ENCODE measurements around the gene ABCC5. TPM values are rescaled to one million over a fixed set of nuclear protein-coding genes. Genes with fewer than 3 reads are reported as not detected.
A peak's percentile ranks its signal among the peaks of the same experiment; 100 is the strongest.
"Not testable (repeated sequence)": the region's sequence is repeated elsewhere in the genome, so short reads cannot be mapped to it uniquely, and the experiment has no call there.

ABCC5 gene
- total RNA-seq: 15.5 and 16.7 TPM in 2 replicates
- polyA plus RNA-seq (2012): 27.4 TPM

DNA sequence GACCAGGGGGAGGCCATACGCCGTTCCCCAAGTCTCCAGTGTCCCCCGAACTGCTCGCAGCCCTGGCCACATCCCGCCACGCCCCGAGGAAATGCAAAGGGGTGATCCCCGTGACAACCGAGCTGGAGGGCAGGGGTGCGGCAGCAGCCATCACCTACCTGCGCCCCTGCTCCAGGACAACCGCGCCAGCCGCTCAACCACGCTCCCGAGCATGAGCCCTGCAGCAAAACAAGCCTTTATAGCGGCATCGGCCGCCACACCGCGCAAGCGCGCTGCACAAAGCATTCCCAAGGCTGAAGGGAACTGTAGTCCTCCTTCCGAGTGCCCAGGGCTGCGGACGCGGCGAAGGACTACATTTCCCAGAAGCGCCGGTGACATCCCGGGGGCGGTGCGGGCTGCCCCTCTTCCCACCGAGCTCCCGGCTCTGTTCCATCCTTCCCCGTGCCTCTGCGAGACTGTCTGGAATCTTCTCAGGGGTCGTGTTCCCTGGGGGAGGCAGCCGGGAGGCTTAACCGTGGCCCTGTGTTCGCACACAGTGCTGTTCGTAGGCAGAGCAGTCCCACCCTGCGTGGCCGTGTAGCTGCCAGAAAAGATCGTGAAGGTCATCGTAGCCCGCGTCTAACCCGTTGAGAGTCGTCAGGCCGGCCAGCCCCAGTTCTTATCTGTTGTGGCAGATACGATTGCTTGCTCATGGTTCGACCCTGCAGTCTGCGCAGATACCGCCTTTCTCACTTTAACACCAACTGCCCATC, at the start of gene ABCC5:
Gene ABCC5 (minus strand): TSS at position 213 of the 752 bp plus-strand sequence. CDS start 3,492 bp downstream, outside the sequence.
- DNase-seq (ENCODE audit: low read depth): peak; percentile 96

DNA sequence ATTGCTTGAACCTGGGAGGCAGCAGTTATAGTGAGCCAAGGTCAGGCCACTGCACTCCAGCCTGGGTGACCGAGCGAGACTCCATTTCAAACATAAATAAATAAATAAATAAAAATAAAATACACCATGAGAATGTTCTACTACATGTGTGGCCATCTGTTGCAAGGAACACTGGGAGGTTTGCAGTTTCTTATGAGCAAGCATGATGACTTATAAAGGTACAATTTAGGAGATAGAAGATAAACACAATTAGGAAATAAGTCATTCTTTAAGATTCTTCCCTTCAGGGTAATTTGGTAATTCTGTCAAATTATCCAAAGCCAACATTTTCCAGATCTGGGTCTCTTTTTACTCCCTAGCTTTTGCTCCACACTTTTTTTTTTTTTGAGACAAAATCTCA, 48.5 kb upstream of the ABCC5 start:
- no peak for DNase-seq (ENCODE audit: low read depth)

DNA sequence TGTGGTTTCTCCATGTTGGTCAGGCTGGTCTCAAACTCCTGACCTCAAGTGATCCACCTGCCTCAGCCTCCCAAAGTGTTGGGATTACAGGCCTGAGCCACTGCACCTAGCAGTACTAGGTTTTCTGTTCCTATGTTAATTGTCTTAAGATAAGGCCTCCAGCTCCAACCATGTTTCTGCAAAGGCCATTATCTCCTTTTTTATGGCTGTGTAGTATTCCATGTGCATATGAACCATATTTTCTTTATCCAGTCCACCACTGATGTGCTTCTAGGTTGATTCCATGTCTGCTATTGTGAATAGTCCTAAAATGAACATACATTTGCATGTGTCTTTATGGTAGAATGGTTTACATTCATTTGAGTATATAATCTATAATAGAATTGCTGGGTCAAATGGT, 45.0 kb upstream of the ABCC5 start:
- DNase-seq (ENCODE audit: low read depth): no peak

DNA sequence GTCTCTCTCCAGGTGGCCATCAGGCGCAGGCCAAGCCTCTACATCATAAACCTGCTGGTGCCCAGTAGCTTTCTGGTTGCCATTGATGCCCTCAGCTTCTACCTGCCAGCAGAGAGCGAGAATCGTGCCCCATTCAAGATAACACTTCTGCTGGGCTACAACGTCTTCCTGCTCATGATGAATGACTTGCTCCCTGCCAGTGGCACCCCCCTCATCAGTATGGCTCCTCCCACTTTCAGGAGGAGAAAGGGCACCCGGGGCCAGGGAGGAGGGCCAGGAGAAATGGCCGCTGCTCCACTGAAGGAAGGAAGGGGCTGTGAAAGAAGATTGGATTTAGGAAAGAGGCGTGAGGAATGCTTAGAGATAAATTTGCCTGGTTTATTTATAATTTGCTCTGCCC, 41.7 kb upstream of the ABCC5 start:
- no peak for DNase-seq (ENCODE audit: low read depth)

DNA sequence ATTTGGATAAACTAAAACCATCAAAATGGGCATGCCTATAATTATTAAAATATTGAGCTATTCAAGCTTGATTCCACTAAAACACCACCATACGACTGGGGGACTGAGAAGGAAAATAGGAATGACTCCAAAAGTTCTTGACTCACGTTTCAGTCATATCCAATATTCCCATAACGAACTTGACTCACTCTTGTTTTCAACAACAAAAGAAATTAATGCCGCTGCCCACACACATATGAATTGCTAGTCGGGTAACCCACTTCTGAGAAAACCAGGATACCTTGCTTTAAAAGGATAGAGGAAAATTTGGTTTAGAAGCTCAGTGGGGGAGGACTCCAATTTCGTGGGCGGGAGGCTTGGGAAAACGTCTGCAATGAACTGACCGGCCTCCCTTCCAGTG, 40.3 kb upstream of the ABCC5 start:
- peak; percentile 25 for DNase-seq (ENCODE audit: low read depth)

- no peak for DNase-seq (ENCODE audit: low read depth)
Observed at GRCh38 chr3:184052767-184053166, 35.1 kb upstream of the ABCC5 start, which contains the start of gene HTR3C. HTR3C (plus strand) TSS chr3:184053047; CDS start chr3:184053081, 34 bp downstream.

GRCh38 chr3:184050217-184050847, 32.6 kb upstream of the ABCC5 start:
- DNase-seq (ENCODE audit: low read depth): no peak

- DNase-seq (ENCODE audit: low read depth): no peak
Observed at GRCh38 chr3:184045995-184046394, 28.3 kb upstream of the ABCC5 start.

GRCh38 chr3:184042617-184043016, 24.9 kb upstream of the ABCC5 start:
- DNase-seq (ENCODE audit: low read depth): no peak

- peak; percentile 73 for DNase-seq (ENCODE audit: low read depth)
Observed at GRCh38 chr3:184040010-184040409, 22.3 kb upstream of the ABCC5 start.

GRCh38 chr3:184039414-184039813, 21.7 kb upstream of the ABCC5 start:
- DNase-seq (ENCODE audit: low read depth): no peak

GRCh38 chr3:184038307-184038706, 20.6 kb upstream of the ABCC5 start:
- not testable (repeated sequence) for DNase-seq (ENCODE audit: low read depth)

DNA sequence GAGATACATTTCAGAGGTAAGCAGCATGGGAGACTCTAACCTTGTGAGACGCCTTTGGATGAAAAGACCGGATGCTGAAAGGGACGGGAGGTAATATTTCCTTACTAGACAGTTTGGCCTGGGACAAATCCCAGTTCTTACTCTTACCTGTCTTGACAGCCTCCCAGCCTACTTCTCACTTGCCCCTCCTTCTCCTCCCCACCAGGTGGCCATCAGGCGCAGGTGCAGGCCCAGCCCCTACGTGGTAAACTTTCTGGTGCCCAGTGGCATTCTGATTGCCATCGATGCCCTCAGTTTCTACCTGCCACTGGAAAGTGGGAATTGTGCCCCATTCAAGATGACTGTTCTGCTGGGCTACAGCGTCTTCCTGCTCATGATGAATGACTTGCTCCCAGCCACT, 20.1 kb upstream of the ABCC5 start:
- DNase-seq (ENCODE audit: low read depth): no peak

DNA sequence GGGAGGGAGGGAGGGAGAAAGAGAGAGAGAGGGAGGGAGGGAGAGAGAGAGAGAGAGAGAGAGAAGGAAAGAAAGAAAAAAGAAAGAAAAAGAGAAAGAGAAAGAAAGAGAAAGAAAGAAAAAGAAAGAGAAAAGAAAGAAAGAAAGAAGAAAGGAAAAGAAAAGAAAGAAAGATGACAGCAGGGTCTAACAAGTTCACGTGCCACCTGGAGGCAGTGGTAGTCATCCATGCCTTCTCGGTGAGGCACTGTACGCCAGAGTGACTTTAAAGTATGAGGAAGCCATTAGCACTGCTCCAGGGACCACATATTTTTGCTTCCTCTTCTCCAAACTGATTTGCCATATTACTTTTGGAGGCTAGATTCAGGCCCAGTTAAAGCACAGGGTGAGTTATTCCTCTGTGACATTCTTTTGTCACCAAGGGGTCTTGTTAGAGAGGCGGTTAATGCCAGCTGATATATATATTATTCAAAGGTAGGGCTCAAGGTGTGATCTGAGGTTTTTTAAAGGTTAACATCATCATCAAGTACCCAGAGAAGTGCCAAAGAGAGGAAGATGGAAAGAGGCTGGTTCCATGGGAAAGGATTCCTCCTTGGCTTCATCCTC, 13.6 kb upstream of the ABCC5 start, which contains the start of gene HTR3D:
Gene HTR3D (plus strand): TSS at position 556 of the 606 bp plus-strand sequence. CDS start 0 bp downstream, at position 556.
- DNase-seq (ENCODE audit: low read depth): no peak

DNA sequence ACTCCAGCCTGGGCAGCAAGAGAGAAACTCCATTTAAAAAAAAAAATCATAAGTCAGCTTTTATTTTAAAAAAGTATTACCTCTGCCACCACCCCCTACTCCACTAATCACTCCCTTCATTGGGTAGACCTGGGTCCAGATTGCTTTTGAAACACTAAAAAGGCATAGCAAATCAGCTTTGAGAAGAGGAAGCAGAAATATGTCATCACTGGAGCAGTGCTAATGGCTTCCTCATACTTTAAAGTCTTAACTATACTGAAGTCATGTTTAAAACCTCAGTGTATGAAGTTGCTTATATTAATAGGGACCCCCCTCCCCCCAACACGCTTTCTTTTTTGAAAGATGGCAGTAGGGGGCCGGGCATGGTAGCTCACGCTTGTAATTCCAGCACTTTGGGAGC, 12.9 kb upstream of the ABCC5 start:
- DNase-seq (ENCODE audit: low read depth): no peak

DNA sequence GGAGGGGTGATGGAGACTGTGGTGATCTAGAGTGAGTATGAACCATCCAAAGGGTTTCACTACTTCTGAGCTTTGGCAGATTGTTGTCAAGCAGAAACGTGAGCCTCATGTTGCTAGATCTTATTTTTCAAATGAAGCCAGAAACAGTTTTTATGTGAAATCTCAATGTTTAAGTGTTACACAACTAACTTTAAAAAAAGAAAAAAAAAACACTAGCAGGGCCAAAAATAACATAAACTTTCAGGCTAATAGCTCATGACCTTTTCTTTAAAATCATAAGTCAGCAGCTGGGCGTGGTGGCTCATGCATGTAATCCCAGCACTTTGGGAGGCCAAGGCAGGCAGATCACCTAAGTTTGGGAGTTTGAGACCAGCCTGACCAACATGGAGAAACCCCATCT, 11.8 kb upstream of the ABCC5 start:
- DNase-seq (ENCODE audit: low read depth): no peak

DNA sequence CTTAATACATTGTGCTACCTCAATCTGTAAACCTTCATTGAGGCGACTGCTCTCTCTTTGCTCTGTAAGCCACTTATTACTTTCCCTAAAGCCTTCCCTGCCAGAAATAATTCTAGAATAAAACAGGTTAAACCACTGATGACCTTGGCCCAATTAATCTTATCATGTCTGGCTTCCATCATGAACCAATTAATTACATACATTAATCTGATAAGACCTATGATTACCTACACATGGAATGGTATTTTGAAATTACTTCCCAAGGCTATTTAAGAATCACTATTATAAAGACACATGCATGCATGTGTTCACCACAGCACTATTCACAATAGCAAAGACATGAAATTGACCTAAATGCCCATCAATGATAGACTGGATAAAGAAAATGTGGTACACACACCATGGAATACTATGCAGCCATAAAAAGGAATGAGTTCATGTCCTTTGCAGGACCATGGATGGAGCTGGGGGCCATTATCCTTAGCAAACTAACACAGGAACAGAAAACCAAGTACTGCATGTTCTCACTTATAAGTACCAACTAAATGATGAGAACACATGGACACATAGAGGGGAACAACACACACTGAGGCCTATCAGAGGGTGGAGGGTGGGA, 10.7 kb upstream of the ABCC5 start:
- not testable (repeated sequence) for DNase-seq (ENCODE audit: low read depth)

DNA sequence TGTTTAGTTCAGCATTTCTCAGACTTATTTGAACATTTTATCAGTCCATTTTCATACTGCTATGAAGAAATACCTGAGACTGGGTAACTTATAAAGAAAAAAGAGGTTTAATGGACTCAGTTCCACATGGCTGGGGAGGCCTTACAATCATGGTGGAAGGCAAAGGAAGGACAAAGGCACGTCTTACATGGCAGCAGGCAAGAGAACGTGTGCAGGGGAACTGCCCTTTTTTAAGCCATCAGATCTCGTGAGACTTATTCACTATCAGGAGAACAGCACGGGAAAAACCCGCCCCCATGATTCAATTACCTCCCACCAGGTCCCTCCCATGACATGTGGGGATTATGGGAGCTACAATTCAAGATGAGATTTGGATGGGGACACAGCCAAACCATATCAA, 7.6 kb upstream of the ABCC5 start:
- not testable (repeated sequence) for DNase-seq (ENCODE audit: low read depth)

DNA sequence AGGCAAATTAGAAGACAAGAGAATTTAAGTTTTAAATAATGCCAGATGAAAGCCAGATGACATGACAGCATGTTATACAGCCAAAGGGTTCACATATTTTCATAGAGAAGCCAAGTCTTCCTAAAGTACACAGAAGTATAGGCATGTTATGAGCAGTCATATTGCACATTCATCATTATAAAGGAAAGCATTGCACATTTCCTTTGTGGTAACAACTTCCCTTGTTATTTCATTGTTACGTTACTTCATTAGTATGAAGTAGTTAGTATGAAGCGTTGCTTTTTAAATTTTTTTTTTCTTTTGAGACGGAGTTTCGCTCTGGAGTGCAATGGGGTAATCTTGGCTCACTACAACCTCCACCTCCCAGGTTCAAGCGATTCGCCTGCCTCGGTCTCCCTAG, 4.6 kb upstream of the ABCC5 start:
- DNase-seq (ENCODE audit: low read depth): no peak

- DNase-seq (ENCODE audit: low read depth): no peak
Observed at GRCh38 chr3:184018424-184018973, 815 bp upstream of the ABCC5 start.
